Kidney capillary endothelial cell (primary cell): ENCODE results near the gene MCHR2.
A peak's percentile ranks its signal among the peaks of the same experiment; 100 is the strongest.

Source experiments
- DNase-seq: peaks from one replicate; pipeline ENCODE4 v3.0.0-alpha.2; 2018; ENCODE audit warnings: low spot score

MCHR2 gene

GRCh38 chr6:99905209-99906106, 88.6 kb downstream of the MCHR2 start:
- peak; percentile 7 for DNase-seq

- DNase-seq, result no peak
Observed at GRCh38 chr6:99901596-99902384, 92.2 kb downstream of the MCHR2 start.

- no peak for DNase-seq
Observed at GRCh38 chr6:99894815-99895214, 99.2 kb downstream of the MCHR2 start.

GRCh38 chr6:99887066-99887465, 107.0 kb downstream of the MCHR2 start:
- DNase-seq, result no peak

GRCh38 chr6:99885051-99885450, 109.0 kb downstream of the MCHR2 start:
- DNase-seq, result no peak

DNA sequence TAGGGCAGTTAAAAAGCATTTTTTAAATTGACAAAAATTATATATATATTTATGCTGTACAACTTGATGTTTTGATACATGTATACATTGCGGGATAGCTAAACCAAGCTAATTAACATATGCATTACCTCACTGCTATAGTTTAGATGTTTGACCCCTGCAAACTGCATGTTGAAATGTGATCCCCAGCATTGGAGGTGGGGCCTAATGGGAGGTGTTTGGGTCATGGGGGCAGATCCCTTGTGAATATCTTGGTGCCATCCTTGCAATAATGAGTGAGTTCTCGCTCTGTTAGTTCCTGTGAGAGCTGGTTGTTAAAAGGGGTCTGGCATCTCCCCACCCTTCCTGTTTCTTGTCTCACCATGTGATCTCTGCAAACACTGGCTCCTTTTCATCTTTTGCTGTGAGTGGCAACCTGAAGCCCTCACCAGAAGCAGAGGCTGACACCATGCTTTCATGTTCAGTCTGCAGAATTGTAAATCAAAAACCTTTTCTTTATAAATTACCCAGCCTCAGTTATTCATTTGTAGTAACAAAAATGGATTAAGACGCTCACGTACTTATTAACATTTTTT, 111.8 kb downstream of the MCHR2 start:
- no peak for DNase-seq

DNA sequence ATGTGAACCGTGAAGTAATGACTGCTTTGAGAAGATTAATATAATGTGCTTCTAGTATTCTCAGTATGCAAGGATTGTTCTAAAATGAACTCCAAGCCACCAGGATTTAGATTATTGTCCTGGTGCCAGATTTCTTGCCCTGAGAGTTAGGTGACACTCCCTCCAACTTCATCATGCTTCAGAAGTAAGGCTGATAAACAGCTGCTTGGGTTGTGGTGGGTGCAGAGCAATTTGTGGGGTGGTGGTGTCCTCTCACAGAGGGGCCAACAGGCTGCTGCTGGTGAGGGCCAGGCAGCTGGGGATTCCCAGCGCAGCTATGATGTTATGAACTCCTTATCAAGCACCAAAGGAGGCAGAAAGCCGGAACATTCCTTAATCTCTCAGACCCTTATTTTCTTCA, 114.6 kb downstream of the MCHR2 start:
- no peak for DNase-seq

DNA sequence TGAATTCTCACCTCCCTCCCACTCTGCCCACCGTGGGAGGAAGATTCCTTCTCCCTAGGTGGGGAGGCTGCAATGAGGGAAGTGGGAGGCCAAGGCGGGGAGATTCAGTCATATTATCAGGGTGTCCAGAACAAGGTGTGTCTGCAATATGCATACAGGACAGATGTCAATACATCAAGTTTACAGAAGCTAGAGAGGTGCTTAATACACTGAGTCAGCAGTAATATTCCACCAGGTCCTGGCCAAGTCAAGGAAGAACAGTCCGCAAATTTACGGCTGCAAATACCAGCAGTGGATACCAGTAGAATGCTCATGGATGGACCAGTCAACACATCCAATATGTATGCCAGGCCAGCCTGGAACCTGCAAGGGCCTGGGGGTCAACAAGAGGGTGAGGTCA, 119.0 kb downstream of the MCHR2 start:
- DNase-seq, result no peak

GRCh38 chr6:99873084-99873483, 120.9 kb downstream of the MCHR2 start:
- DNase-seq, result no peak

- no peak for DNase-seq
Observed at GRCh38 chr6:99871641-99872040, 122.4 kb downstream of the MCHR2 start.
